ENCODE data around the gene FSD1. TPM values are rescaled to one million over a fixed set of nuclear protein-coding genes. Genes with fewer than 3 reads are reported as not detected.
"Not testable (repeated sequence)": the region's sequence is repeated elsewhere in the genome, so short reads cannot be mapped to it uniquely, and the experiment has no call there.

FSD1 gene
- total RNA-seq, 4 donors from 2014 or later: not detected

DNA sequence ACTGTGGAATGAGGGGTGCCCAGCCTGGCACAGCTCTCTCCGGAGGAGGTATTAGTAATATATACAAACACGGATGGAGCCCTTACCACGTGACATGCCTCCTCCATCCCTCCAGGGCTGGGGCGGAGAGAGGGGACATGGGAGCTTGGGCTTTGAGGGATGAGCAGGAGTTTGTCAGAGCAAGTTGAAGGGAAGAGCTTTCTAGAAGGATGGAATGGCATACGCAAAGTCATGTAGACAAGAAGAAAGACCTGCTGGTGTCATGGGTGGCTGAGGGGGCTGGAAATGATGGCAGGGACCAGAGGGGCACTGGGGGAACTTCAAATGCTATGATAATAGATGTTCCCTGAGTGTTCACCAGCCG is 41.6 kb downstream of the FSD1 start:
- no peaks in the 10 kb centered on the region for H3K27me3 ChIP-seq
- WGBS, 2 donors: 95% methylated on average over 6 of the region's 6 CpGs
- intact Hi-C loops (cut with DNase I): no loop called here
- H3K4me1 ChIP-seq: peaks cover 10 to 11% of the 10 kb centered on the region in 2 donors
- TF ChIP-seq POLR2A (IDR thresholded peaks at IDR 0.05): no peak
- TF ChIP-seq, protein P1, sequence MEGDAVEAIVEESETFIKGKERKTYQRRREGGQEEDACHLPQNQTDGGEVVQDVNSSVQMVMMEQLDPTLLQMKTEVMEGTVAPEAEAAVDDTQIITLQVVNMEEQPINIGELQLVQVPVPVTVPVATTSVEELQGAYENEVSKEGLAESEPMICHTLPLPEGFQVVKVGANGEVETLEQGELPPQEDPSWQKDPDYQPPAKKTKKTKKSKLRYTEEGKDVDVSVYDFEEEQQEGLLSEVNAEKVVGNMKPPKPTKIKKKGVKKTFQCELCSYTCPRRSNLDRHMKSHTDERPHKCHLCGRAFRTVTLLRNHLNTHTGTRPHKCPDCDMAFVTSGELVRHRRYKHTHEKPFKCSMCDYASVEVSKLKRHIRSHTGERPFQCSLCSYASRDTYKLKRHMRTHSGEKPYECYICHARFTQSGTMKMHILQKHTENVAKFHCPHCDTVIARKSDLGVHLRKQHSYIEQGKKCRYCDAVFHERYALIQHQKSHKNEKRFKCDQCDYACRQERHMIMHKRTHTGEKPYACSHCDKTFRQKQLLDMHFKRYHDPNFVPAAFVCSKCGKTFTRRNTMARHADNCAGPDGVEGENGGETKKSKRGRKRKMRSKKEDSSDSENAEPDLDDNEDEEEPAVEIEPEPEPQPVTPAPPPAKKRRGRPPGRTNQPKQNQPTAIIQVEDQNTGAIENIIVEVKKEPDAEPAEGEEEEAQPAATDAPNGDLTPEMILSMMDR (IDR thresholded peaks at IDR 0.05): no peak
- no peak for DNase-seq
- H3K4me3 ChIP-seq (replicated peaks in 1 of 3): no peak overlapping the region
- H3K36me3 ChIP-seq: no peaks in the 10 kb centered on the region
- H3K27ac ChIP-seq: no peak overlapping the region
- no peaks in the 10 kb centered on the region for H3K9me3 ChIP-seq

DNA sequence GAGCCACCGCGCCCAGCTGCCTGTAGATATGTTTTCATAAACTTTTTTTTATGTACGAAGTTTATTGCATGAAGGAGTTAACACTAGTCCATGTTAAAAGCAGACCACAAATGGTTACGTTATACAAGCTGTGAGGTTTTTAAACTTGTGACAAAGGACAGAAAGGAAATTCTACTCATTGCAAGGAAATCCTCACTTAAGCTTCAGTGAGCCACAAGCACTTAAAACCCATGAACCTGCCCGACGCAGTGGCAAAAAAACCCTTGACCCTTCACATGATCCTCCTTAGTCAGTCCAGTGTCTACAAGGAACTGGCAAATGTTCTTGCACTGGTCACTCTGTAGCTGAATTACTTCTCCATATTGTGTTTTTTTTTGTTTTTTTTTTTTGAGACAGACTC is 43.1 kb downstream of the FSD1 start:
- H3K4me1 ChIP-seq: peaks cover 6 to 7% of the 10 kb centered on the region in 2 donors
- no peaks in the 10 kb centered on the region for H3K9me3 ChIP-seq
- H3K36me3 ChIP-seq: no peaks in the 10 kb centered on the region
- no peak overlapping the region for H3K4me3 ChIP-seq (replicated peaks in 1 of 3)
- TF ChIP-seq POLR2A (IDR thresholded peaks at IDR 0.05): no peak
- TF ChIP-seq, protein P1 (IDR thresholded peaks at IDR 0.05): no peak
- DNase-seq: peak; percentile 54 to 65
- 57 to 65% methylated on average over 6 of the region's 6 CpGs for WGBS, 2 donors
- intact Hi-C loops (cut with DNase I): no loop called here
- H3K27ac ChIP-seq: no peak overlapping the region
- no peaks in the 10 kb centered on the region for H3K27me3 ChIP-seq

GRCh38 chr19:4349225-4349624 is 44.8 kb downstream of the FSD1 start:
- DNase-seq; H3K27me3 ChIP-seq; H3K27ac ChIP-seq; H3K36me3 ChIP-seq; H3K4me3 ChIP-seq (replicated peaks in 1 of 3); intact Hi-C loops (cut with DNase I); H3K4me1 ChIP-seq; H3K9me3 ChIP-seq: not testable (repeated sequence)
- 94% methylated on average over 16 of the region's 16 CpGs for WGBS, 2 donors

- Histone ChIP-seq H3K4me1 (no peaks in the 10 kb centered on the region), H3K9me3 (no peaks in the 10 kb centered on the region), H3K27me3 (no peaks in the 10 kb centered on the region), H3K4me3 (replicated peaks in 1 of 3) (no peak overlapping the region), H3K36me3 (no peaks in the 10 kb centered on the region), H3K27ac (no peak overlapping the region)
- DNase-seq: no peak
- TF ChIP-seq, protein P1 (IDR thresholded peaks at IDR 0.05): no peak
- TF ChIP-seq POLR2A (IDR thresholded peaks at IDR 0.05): no peak
- intact Hi-C loops (cut with DNase I): no loop called here
- WGBS, 2 donors: 89% methylated on average over 8 of the region's 8 CpGs
Measured at GRCh38 chr19:4350111-4350510, 45.7 kb downstream of the FSD1 start.

- H3K27me3 ChIP-seq: no peaks in the 10 kb centered on the region
- no peaks in the 10 kb centered on the region for H3K9me3 ChIP-seq
- WGBS, 2 donors: 95% methylated on average over 9 of the region's 9 CpGs
- no peak for TF ChIP-seq POLR2A (IDR thresholded peaks at IDR 0.05)
- TF ChIP-seq, protein P1 (IDR thresholded peaks at IDR 0.05): no peak
- H3K36me3 ChIP-seq: no peaks in the 10 kb centered on the region
- no peak for DNase-seq
- no peak overlapping the region for H3K4me3 ChIP-seq (replicated peaks in 1 of 3)
- H3K4me1 ChIP-seq: no peaks in the 10 kb centered on the region
- intact Hi-C loops (cut with DNase I): no loop called here
- no peak overlapping the region for H3K27ac ChIP-seq
Measured at GRCh38 chr19:4350726-4351125, 46.3 kb downstream of the FSD1 start.

DNA sequence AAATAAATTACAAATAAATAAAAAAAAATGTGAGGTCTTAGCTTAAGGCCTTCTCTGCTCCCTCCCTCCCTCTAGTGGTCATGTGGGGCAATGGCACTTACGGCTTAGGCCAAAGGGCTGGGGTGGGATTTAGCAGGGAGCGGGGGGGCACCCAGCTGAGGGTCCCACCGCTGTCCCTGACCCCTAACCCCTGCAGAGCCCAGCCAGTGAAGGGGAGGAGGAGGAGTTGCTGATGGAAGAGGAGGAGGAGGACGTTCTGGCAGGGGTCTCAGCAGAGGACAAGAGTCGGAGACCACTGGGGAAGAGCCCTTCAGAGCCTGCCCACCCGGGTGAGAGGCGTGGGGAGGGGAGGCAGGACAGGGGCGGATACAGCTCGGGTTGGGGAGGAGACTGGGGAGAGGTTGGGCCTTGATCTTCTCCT is 48.3 kb downstream of the FSD1 start:
- intact Hi-C loops (cut with DNase I): no loop called here
- H3K9me3 ChIP-seq: no peaks in the 10 kb centered on the region
- no peak for TF ChIP-seq POLR2A (IDR thresholded peaks at IDR 0.05)
- TF ChIP-seq, protein P1 (IDR thresholded peaks at IDR 0.05): peak; percentile 39 to 92 (median 71)
- DNase-seq: peak; percentile 37 to 45
- no peaks in the 10 kb centered on the region for H3K27me3 ChIP-seq
- H3K4me1 ChIP-seq: no peaks in the 10 kb centered on the region
- WGBS, 2 donors: 36 to 40% methylated on average over 8 to 9 of the region's 9 CpGs
- H3K27ac ChIP-seq: no peak overlapping the region
- H3K4me3 ChIP-seq (replicated peaks in 1 of 3): no peak overlapping the region
- H3K36me3 ChIP-seq: no peaks in the 10 kb centered on the region

All from thyroid gland (tissue), 4 donors.